ENCODE results near the gene PSKH1.

PSKH1 gene

DNA sequence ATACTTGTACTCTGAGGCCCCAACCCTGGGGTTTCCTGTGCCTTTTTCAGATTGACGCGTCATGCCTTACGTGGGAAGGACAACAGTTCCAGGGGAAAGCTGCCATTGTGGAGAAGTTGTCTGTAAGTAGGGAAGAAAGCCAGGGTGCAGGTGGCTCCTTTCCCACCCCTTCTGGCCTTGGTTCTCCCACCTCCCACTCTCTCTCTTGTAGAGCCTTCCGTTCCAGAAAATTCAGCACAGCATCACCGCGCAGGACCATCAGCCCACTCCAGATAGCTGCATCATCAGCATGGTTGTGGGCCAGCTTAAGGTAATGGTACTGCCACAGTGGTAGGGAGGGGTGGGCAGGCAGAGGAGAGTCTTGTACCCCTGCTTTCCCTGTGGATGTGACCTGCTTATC, 24.8 kb upstream of the PSKH1 start:
- DNase-seq, result no peak

GRCh38 chr16:67869653-67870052, 23.4 kb upstream of the PSKH1 start:
- no peak for DNase-seq

DNA sequence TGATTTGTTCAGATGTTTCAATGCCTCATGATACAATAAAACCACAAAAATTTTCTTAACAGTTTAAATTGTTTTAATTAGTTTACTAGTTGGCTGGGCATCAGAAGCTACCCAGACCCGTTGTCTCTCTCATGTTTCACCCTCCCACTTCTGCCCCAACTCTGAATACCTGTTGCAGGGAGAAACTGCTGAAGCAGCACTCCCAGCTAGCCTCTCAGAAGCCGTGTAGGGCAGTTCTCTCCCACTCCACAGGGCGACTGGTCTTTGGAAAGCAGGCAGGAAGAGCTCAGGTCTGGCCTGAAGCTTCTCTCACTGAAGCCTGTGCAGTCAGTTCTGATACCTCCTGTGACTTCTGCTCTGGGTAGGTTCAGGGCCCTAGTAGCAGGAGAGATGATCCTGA, 21.8 kb upstream of the PSKH1 start:
- DNase-seq, result no peak

- DNase-seq, result no peak
These were observed 20.9 kb upstream of the PSKH1 start for GRCh38 chr16:67872131-67872630.

- DNase-seq, result peak; percentile 87
These were observed 20.2 kb upstream of the PSKH1 start, which contains the start of gene EDC4 for GRCh38 chr16:67872631-67873434. Gene EDC4 (plus strand): TSS chr16:67873052. CDS start chr16:67873262, 210 bp downstream.

GRCh38 chr16:67873435-67874370, 19.4 kb upstream of the PSKH1 start:
- peak; percentile 12 for DNase-seq

- DNase-seq, result no peak
These were observed 18.7 kb upstream of the PSKH1 start for GRCh38 chr16:67874372-67874771.

- no peak for DNase-seq
These were observed 16.0 kb upstream of the PSKH1 start for GRCh38 chr16:67877064-67877463.

GRCh38 chr16:67878232-67878631, 14.8 kb upstream of the PSKH1 start:
- DNase-seq, result no peak

GRCh38 chr16:67878846-67879245, 14.2 kb upstream of the PSKH1 start:
- no peak for DNase-seq

- no peak for DNase-seq
These were observed 13.6 kb upstream of the PSKH1 start for GRCh38 chr16:67879462-67879861.

DNA sequence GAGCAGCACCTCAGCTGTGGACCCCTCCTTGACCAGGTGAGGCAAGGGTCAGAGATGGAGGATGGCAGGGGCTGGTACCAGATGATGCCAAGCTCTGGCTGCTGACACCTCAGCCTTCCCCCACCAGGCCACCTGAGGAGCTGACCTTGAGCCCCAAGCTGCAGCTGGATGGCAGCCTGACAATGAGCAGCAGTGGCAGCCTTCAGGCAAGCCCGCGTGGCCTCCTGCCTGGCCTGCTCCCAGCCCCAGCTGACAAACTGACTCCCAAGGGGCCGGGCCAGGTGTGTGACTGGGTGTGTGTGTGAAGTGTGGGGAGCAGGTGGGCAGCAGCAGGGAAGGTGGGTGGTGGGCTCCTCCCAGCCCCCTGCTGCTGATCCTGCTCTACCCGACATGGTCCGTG, 13.1 kb upstream of the PSKH1 start:
- no peak for DNase-seq

- no peak for DNase-seq
These were observed 12.5 kb upstream of the PSKH1 start for GRCh38 chr16:67880584-67880983.

DNA sequence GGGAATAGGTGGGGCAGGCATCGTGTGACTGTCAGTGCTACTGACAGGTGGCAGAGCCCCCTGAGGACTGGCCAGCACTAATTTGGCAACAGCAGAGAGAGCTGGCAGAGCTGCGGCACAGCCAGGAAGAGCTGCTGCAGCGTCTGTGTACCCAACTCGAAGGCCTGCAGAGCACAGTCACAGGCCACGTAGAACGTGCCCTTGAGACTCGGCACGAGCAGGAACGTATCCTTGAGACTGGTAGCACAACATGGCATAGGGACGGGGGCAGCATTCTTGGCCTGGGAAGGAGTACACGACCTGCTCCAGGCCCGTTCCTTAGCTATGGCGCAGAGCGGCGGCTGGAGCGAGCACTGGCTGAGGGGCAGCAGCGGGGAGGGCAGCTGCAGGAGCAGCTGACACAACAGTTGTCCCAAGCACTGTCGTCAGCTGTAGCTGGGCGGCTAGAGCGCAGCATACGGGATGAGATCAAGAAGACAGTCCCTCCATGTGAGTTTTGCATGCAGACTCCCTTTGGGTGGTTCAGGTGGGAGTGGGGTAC, 11.4 kb upstream of the PSKH1 start:
- no peak for DNase-seq

- DNase-seq, result no peak
These were observed 10.5 kb upstream of the PSKH1 start for GRCh38 chr16:67882374-67883145.

GRCh38 chr16:67883146-67883871, 9.7 kb upstream of the PSKH1 start:
- no peak for DNase-seq

DNA sequence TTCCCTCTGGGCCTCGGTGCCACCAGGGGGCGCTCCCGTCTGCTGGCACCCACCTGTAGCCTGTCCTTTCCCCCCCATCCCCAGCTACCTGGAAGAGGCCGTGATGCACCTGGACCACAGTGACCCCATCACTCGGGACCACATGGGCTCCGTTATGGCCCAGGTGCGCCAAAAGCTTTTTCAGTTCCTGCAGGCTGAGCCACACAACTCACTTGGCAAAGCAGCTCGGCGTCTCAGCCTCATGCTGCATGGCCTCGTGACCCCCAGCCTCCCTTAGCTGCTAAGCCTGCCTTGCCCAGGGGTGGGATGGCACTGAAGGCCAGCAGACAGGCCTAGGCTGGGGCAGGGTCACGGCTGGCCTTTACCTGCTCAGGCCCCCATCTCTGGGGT, 9.2 kb upstream of the PSKH1 start:
- peak; percentile 61 for DNase-seq

- no peak for DNase-seq
These were observed 8.4 kb upstream of the PSKH1 start, which contains the start of gene NRN1L for GRCh38 chr16:67884684-67885083. Gene NRN1L (plus strand): TSS chr16:67884885. CDS start chr16:67884904, 19 bp downstream.

- no peak for DNase-seq
These were observed 7.5 kb upstream of the PSKH1 start for GRCh38 chr16:67885545-67885944.

DNA sequence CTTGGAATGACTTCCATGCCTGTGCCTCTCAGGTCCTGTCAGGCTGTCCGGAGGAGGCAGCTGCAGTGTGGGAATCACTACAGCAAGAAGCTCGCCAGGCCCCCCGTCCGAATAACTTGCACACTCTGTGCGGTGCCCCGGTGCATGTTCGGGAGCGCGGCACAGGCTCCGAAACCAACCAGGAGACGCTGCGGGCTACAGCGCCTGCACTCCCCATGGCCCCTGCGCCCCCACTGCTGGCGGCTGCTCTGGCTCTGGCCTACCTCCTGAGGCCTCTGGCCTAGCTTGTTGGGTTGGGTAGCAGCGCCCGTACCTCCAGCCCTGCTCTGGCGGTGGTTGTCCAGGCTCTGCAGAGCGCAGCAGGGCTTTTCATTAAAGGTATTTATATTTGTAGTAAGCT, 7.1 kb upstream of the PSKH1 start:
- DNase-seq, result no peak

GRCh38 chr16:67886387-67886786, 6.7 kb upstream of the PSKH1 start:
- no peak for DNase-seq

DNA sequence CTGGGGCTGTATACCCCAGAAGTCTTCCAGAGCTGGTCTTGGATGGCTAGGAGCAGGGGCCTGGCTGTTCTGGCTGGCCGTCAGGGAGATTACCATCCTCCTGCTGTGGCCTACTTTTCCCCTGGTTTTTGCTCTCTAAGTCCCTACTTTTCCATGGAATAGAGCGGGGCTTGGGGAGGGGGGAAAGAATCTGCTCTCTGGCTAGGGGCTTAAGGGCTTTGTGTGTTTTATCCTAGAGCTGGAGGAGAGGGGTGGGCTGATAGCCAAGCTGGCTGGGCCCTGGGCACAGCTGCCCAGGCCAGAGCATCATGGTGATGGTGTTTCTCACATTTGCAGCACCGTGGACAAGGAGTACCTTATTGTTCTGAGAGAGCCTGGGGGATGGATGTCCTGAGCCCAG, 4.7 kb upstream of the PSKH1 start:
- DNase-seq, result no peak
